Measurements from ENCODE around the gene GPC4.
"Not testable (repeated sequence)": the region's sequence is repeated elsewhere in the genome, so short reads cannot be mapped to it uniquely, and the experiment has no call there.

The GPC4 gene

GRCh38 chrX:133302775-133303445, 112.4 kb downstream of the GPC4 start:
- DNase-seq, result no peak

GRCh38 chrX:133300591-133300990, 114.7 kb downstream of the GPC4 start:
- no peak for DNase-seq

- DNase-seq, result no peak
These were observed 118.0 kb downstream of the GPC4 start for GRCh38 chrX:133297284-133297683.

GRCh38 chrX:133294126-133294525, 121.2 kb downstream of the GPC4 start:
- no peak for DNase-seq

GRCh38 chrX:133290076-133290475, 125.2 kb downstream of the GPC4 start:
- no peak for DNase-seq

GRCh38 chrX:133287860-133288259, 127.4 kb downstream of the GPC4 start:
- DNase-seq, result no peak

- DNase-seq, result no peak
These were observed 129.9 kb downstream of the GPC4 start for GRCh38 chrX:133285341-133285740.

- not testable (repeated sequence) for DNase-seq
These were observed 136.1 kb downstream of the GPC4 start for GRCh38 chrX:133279112-133279730.

GRCh38 chrX:133273180-133273579, 142.1 kb downstream of the GPC4 start:
- DNase-seq, result no peak

- no peak for DNase-seq
These were observed 146.1 kb downstream of the GPC4 start for GRCh38 chrX:133269168-133269567.

- no peak for DNase-seq
These were observed 147.7 kb downstream of the GPC4 start for GRCh38 chrX:133267621-133268020.

- DNase-seq, result no peak
These were observed 150.0 kb downstream of the GPC4 start for GRCh38 chrX:133265331-133265730.

GRCh38 chrX:133258481-133258880, 156.8 kb downstream of the GPC4 start:
- DNase-seq, result no peak

- DNase-seq, result no peak
These were observed 160.6 kb downstream of the GPC4 start for GRCh38 chrX:133254666-133255065.

GRCh38 chrX:133251204-133251603, 164.1 kb downstream of the GPC4 start:
- DNase-seq, result no peak

- DNase-seq, result no peak
These were observed 164.8 kb downstream of the GPC4 start for GRCh38 chrX:133250184-133251100.
